Right lung (tissue), 5 donors: ENCODE results near the gene ENTPD7. TPM values are rescaled to one million over a fixed set of nuclear protein-coding genes. Genes with fewer than 3 reads are reported as not detected.
"Not testable (repeated sequence)": the region's sequence is repeated elsewhere in the genome, so short reads cannot be mapped to it uniquely, and the experiment has no call there.

Experiments
- DNase-seq, 2 donors: peaks; one replicate each; pipeline ENCODE4 v3.0.0-alpha.2; 2013
- polyA plus RNA-seq, 5 donors: library from polyadenylated mRNA; unstranded; fragments of 120-200 nt; gene quantifications; one replicate each; pipeline versions ENCODE4 v1.2.1 to v1.2.3, GENCODE V29; 2013; ENCODE audit warnings: inconsistent platforms in 1 of 5, low replicate concordance in 1 of 5; ENCODE audit not compliant: insufficient read length in 5 of 5, insufficient read depth in 1 of 5

Gene ENTPD7
- polyA plus RNA-seq, 5 donors: 11.6 to 18.0 (median 14.5) TPM

DNA sequence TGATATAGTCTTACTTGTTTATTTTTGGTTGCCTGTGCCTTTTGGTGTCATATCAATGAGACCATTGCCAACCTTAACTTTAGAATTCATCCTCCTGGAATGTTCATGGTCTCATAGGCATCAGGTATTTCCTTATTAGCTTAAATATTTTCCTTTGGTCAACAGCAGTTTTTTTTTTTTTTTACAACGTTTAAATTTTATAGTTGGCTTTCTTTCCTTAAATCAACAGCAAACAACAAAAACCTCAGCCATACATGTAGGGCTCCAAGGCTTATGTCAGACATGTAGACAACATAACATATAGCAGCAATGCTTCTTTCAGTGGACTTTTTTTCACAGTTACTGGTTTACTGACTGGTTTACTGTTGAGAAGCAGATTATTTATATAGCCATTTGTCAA is 22.7 kb downstream of the ENTPD7 start:
- DNase-seq: no peak

DNA sequence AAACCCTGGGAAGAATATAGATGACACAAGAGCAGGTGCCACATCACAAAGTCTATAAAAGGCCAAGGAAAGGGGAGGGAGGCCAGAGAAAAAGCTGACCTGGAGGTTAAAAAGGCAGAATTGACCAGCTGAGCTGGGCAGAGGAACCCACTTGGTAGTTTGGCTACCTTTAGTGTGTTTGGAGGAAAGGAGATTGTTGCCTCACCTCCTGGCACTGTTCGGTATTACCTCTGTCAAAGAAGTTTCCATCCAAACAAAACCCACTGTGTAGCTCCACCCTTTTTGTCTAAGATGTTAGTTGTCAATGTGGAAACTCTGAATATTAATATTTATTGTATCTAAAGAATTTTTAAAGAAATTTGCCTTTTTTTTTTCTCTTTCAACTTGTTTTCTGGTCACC is 23.4 kb downstream of the ENTPD7 start:
- no peak for DNase-seq

DNA sequence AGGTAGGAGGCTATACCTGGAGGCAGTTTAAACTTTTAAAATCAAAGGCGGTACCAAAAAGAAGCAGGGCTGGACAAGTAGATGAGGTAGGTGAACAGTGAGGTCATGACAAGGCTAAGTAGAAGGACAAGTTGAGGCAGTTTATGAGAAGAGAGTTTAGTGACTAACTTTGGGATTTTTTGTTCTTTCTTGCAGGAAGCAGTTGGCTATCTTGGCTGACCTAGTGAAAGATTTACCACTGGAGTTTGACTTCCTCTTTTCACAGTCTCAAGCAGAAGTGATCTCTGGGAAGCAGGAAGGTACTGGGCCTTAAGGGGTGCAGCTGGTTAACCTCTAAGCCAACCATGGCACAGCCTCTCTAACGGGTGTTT is 26.3 kb downstream of the ENTPD7 start:
- DNase-seq: no peak

GRCh38 chr10:99689461-99689860 is 30.2 kb downstream of the ENTPD7 start:
- no peak for DNase-seq

GRCh38 chr10:99693933-99694583 is 34.7 kb downstream of the ENTPD7 start:
- no peak for DNase-seq

- DNase-seq: no peak
Measured at GRCh38 chr10:99695761-99696160, 36.5 kb downstream of the ENTPD7 start.

GRCh38 chr10:99698504-99699080 is 39.3 kb downstream of the ENTPD7 start:
- no peak for DNase-seq

DNA sequence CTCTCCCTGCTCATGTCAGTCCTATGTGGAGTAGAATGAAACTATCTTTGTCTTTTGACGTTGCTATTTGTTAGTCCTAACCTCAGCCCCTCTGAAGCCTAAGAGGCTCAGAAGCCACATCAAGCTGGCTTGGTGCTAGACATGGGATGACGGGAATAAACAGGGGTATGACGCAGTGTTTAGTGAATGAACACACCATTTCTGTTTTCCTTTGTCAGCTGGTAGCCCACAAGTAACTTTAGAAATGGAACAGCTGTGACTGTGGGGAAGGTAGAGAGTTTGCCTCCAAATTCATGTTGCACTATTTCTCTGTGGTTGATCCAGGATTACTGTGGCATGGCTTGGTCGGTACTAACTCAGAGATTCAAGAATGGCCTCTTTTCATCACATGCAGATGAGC is 41.3 kb downstream of the ENTPD7 start:
- DNase-seq: no peak

- DNase-seq: no peak
Measured at GRCh38 chr10:99708428-99709012, 49.2 kb downstream of the ENTPD7 start.

DNA sequence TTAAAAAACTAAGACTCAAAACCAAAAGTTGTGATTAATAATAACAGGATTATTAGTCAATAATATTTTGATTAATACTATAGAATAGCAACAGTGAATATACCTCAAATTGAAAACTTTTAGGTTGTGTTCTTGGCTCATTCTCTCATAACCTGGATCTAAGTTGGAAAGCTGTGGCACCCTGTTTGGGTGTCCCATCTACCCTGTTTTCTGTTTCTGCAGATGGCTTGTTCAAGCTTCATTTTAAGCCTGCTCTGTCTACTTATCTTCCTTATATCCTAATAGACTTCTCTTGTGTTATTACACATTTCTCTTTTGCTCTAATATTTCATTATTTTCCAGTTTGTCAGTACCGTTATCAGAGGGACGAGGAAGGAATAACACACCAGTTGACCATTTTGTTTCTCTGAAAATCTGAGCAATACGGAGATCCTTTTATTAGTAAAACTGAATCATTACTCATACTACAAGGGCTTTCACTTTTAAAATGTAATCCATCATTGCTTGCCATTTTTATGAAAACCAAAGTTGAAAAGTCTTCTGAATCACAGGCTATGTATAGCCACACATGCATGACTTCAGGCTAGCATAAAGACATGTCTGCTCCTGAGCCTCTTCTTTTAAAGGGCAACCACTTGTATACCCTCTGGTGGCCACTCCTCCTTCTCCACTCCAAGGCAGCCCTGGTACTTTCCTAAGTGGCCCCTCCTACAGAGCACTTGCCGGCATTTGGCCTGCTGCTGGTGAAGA is 50.3 kb downstream of the ENTPD7 start:
- no peak for DNase-seq

GRCh38 chr10:99711129-99711719 is 51.9 kb downstream of the ENTPD7 start:
- DNase-seq: peak in 1 of 2 donors; percentile 32

- no peak for DNase-seq
Measured at GRCh38 chr10:99714446-99714845, 55.1 kb downstream of the ENTPD7 start.

GRCh38 chr10:99720387-99720786 is 61.1 kb downstream of the ENTPD7 start:
- DNase-seq: no peak

GRCh38 chr10:99730026-99730425 is 70.7 kb downstream of the ENTPD7 start:
- DNase-seq: no peak

- no peak for DNase-seq
Measured at GRCh38 chr10:99731306-99732032, 72.2 kb downstream of the ENTPD7 start.

DNA sequence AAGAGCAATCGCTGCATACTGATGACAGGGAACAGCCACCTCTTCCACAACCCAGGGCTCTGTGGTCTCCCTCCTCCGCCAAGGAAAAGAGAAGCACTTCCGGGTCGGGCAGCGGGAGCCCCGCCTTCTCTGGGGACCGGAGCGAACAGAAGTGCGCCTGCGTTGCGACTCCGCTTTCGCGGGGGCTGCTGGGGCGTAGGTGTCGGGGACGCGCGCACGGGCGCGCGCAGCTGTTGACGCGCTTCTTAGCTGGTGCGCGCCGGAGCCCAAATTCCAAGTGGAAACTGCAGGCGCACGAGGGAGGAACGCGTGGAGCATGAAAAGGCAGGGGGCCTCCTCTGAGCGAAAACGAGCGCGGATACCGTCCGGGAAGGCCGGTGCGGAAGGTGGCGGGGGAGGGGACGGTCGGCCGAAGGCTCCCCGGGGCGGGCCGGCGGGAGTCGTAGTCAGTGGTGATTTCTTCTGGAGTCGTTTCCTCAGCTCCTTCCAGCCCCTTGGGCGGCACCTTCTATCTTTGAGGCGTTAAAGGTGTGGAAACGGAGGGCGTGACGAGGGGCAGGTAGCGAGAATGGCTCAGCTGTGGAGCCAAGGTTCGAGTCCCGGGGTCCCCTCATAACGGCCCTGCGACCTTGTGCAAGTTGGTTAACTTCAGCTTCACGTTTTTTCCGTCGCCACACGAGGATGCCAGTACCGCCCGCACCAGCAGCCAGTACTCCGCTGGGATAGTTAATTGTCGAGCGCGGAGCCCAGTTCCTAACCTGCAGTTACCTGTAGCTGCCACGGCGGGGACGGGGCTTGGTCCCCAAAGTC is 72.9 kb downstream of the ENTPD7 start, which contains the start of the genes COX15 and CUTC:
Gene COX15, minus strand, starts transcription at position 95 of the 810 bp plus-strand sequence. Its CDS starts 78 bp downstream, at position 17.
Gene CUTC, plus strand, starts transcription at position 202 of the 810 bp plus-strand sequence. Its CDS starts 115 bp downstream, at position 317.
- peak; percentile 99 for DNase-seq

- DNase-seq: peak in 1 of 2 donors; percentile 12
Measured at GRCh38 chr10:99733366-99733765, 74.1 kb downstream of the ENTPD7 start.

DNA sequence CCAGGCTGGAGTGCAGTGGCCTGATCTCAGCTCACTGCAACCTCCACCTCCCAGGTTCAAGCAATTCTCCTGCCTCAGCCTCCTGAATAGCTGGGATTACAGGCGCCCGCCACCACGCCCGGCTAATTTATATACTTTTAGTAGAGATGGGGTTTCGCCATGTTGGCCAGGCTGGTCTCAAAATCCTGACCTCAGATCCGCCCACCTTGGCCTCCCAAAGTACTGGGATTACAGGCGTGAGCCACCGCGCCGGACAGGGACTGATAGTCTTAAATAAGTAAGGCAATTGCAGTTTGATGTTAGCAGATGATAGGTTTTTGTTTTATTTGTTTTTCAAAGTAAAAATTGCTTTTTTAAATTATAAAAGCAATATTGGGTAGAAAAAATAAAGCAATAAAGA is 74.8 kb downstream of the ENTPD7 start:
- DNase-seq: not testable (repeated sequence)

- DNase-seq: no peak
Measured at GRCh38 chr10:99740260-99740659, 81.0 kb downstream of the ENTPD7 start.

DNA sequence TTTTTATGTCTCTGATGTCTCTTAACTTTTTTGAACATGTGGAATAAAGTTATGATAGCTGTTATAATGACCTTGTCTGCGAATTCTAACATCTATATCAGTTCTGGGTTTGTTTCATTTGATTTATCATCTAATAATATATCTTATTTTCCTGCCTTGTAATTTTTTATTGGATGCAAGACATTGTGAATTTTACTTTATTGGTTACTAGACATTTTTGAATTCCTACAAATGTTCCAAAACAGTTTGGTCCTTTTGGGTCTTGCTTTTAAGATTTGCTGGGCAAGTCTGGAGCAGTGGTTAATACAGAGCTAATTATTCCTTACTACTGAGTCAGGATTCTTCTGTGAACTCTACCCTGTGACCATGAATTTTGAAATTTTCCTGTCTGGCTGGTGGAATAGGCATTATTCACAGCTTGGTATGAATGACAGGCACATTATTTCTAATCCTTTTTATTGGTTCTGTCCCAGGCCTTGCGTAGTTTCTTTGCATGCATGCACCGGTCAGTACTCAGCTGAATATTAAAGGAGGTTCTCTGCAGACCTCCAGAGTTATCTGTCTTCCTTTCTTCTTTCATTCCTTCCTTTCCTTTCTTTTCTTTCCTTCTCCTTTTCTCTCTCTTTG is 81.7 kb downstream of the ENTPD7 start:
- no peak for DNase-seq
